Breast epithelium (tissue), 3 donors: ENCODE data around the gene IL32.
"Not testable (repeated sequence)": the region's sequence is repeated elsewhere in the genome, so short reads cannot be mapped to it uniquely, and the experiment has no call there.

Experiments
- POLR2A ChIP-seq: fragments of 450-650 bp; IDR thresholded peaks from one replicate; pipeline ENCODE4 v1.6.1; 2016; ENCODE audit warnings: antibody characterized with exemption, mild to moderate bottlenecking, moderate library complexity
- TF ChIP-seq, protein P1 (sequence below), 3 donors: fragments of 450-650 bp; IDR thresholded peaks; one replicate each; pipeline ENCODE4 v1.5.1; 2016 to 2017; ENCODE audit warnings: antibody characterized with exemption in 3 of 3, mild to moderate bottlenecking in 3 of 3, moderate library complexity in 3 of 3

DNA sequence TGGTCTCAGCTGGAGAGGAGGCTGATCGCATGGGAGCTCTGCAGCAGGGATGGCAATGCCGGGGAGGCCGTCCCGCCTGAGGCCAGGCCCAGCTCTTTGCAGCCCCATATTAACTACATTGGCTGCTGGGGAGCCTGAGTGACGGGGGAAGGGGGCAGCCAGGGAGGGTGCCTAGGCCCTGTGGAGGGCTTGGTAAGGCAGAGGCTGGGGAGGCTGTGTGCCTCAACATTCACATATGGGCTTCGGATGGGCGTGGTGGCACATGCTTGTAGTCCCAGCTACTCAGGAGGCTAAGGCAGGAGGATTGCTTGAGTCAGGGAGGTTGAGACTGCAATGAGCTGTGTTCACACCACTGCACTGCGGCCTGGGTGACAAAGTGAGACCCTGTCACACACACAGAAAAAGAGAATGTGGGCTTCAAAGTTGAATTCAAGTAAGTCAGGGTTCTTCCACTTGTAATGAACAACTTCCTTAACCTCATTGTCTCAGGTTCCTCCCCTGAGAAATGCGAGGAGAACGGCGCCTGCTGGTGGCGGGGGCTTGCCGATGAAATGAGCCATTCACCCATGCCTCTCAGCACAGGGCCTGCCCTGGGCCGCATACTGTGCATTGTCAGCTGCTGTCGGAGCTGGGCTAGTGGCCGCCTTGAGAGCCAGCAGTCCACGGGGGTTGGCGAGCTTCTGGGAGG lies 7.3 kb downstream of the IL32 start:
- TF ChIP-seq, protein P1, sequence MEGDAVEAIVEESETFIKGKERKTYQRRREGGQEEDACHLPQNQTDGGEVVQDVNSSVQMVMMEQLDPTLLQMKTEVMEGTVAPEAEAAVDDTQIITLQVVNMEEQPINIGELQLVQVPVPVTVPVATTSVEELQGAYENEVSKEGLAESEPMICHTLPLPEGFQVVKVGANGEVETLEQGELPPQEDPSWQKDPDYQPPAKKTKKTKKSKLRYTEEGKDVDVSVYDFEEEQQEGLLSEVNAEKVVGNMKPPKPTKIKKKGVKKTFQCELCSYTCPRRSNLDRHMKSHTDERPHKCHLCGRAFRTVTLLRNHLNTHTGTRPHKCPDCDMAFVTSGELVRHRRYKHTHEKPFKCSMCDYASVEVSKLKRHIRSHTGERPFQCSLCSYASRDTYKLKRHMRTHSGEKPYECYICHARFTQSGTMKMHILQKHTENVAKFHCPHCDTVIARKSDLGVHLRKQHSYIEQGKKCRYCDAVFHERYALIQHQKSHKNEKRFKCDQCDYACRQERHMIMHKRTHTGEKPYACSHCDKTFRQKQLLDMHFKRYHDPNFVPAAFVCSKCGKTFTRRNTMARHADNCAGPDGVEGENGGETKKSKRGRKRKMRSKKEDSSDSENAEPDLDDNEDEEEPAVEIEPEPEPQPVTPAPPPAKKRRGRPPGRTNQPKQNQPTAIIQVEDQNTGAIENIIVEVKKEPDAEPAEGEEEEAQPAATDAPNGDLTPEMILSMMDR (IDR thresholded peaks at IDR 0.05), result not testable (repeated sequence)
- not testable (repeated sequence) for TF ChIP-seq POLR2A
